Breast epithelium (tissue), 4 donors: Measurements from ENCODE around the gene PELI2. TPM values are rescaled to one million over a fixed set of nuclear protein-coding genes. Genes with fewer than 3 reads are reported as not detected.

Experiments used
- DNase-seq, 2 donors: peaks; one replicate each; pipeline ENCODE4 v3.0.0-alpha.2; 2019; ENCODE audit warnings: low spot score in 2 of 2
- H3K27ac ChIP-seq, 2 donors: fragments of 200-600 bp; sonication (generic) in 1 of 2; one replicate each; pipeline ENCODE4 v1.5.1; 2016 to 2019; ENCODE audit warnings: mild to moderate bottlenecking in 1 of 2
- H3K27me3 ChIP-seq, 2 donors: fragments of 200-600 bp; sonication (generic) in 1 of 2; one replicate each; pipeline versions ENCODE4 v1.5.1 to v1.6.0; 2017 to 2019; ENCODE audit warnings: control low read depth in 1 of 2, mild to moderate bottlenecking in 1 of 2
- H3K36me3 ChIP-seq: fragments of 200-600 bp; one replicate; pipeline ENCODE4 v1.5.1; 2019
- H3K4me1 ChIP-seq, 2 donors: fragments of 200-600 bp; sonication (generic); one replicate each; pipeline ENCODE4 v1.5.1; 2016 to 2019; ENCODE audit warnings: control low read depth in 1 of 2
- H3K4me3 ChIP-seq, 3 donors: fragments of 200-600 bp; sonication (generic); 1 replicate in 2 of 3; 2 replicates in 1 of 3; pipeline ENCODE4 v1.5.1; 2016 to 2019; ENCODE audit warnings: mild to moderate bottlenecking in 3 of 3, moderate library complexity in 2 of 3
- H3K9me3 ChIP-seq, 2 donors: fragments of 200-600 bp; sonication (generic) in 1 of 2; one replicate each; pipeline ENCODE4 v1.5.1; 2016 to 2019; ENCODE audit warnings: control low read depth in 1 of 2
- POLR2A ChIP-seq: fragments of 450-650 bp; IDR thresholded peaks from one replicate; pipeline ENCODE4 v1.6.1; 2016; ENCODE audit warnings: antibody characterized with exemption, mild to moderate bottlenecking, moderate library complexity
- POLR2AphosphoS5 ChIP-seq, 3 donors: sonication (generic); formaldehyde crosslinking; IDR thresholded peaks; one replicate each; pipeline ENCODE4 v1.6.1; 2017; ENCODE audit warnings: antibody characterized with exemption in 3 of 3
- intact Hi-C: fragments of 100-400 bp; cut with DNase I; formaldehyde crosslinking; loops from one replicate; pipeline ENCODE4 v1.15.1; 2023; ENCODE audit warnings: low total_unique reads
- total RNA-seq, 3 donors: library from RNA; depleted of rRNA; stranded (reverse); fragments of >200 nt; gene quantifications; one replicate each; pipeline ENCODE4 v1.1.0, GENCODE V29; 2016
- TF ChIP-seq, protein P1 (sequence below), 3 donors: fragments of 450-650 bp; IDR thresholded peaks; one replicate each; pipeline ENCODE4 v1.5.1; 2016 to 2017; ENCODE audit warnings: antibody characterized with exemption in 3 of 3, mild to moderate bottlenecking in 3 of 3, moderate library complexity in 3 of 3

PELI2 gene
- total RNA-seq, 3 donors from 2014 or later, result 11.5 to 24.1 (median 16.2) TPM

DNA sequence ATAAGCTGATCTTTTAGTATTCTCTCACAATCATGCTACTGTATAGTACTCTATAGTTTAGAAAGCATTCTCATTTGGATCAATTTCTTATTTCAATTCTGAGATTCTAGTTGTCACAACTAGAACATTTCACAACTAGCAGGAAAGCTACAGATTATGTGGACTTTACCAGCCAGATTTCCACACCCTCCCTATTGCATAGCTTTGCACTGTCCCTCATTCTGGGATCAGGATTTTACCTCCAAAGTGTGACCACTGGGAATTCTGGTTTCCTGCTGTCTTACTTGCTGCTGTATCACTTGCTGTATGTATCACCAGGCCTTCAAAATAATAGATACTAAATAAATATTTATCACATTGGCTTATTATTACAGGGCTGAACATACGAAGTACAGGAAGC lies 10.2 kb upstream of the PELI2 start:
- Histone ChIP-seq H3K4me1 (no peaks in the 10 kb centered on the region), H3K27ac (no peak overlapping the region), H3K4me3 (no peak overlapping the region), H3K36me3 (no peaks in the 10 kb centered on the region), H3K27me3 (no peaks in the 10 kb centered on the region), H3K9me3 (no peaks in the 10 kb centered on the region)
- TF ChIP-seq POLR2AphosphoS5 (IDR thresholded peaks at IDR 0.05), result no peak
- TF ChIP-seq POLR2A, result no peak
- TF ChIP-seq, protein P1, sequence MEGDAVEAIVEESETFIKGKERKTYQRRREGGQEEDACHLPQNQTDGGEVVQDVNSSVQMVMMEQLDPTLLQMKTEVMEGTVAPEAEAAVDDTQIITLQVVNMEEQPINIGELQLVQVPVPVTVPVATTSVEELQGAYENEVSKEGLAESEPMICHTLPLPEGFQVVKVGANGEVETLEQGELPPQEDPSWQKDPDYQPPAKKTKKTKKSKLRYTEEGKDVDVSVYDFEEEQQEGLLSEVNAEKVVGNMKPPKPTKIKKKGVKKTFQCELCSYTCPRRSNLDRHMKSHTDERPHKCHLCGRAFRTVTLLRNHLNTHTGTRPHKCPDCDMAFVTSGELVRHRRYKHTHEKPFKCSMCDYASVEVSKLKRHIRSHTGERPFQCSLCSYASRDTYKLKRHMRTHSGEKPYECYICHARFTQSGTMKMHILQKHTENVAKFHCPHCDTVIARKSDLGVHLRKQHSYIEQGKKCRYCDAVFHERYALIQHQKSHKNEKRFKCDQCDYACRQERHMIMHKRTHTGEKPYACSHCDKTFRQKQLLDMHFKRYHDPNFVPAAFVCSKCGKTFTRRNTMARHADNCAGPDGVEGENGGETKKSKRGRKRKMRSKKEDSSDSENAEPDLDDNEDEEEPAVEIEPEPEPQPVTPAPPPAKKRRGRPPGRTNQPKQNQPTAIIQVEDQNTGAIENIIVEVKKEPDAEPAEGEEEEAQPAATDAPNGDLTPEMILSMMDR (IDR thresholded peaks at IDR 0.05), result no peak
- intact Hi-C loops, result no loop called here
- DNase-seq, result no peak

DNA sequence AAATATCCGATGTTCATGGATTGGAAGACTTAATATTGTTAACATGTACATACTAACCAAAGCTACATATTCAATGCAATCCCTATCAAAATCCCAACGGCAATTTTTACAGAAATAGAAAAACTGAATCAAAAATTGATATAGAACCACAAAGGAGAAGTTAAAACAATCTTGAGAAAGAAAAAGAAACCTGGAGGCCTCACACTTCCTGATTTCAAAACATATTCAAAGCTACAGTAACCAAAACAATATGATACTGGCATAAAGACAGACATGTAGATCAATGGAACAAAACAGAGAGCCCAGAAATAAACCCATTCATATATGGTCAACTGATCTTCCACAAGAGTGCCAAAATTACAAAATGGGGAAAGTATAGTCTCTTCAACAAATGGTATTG lies 5.4 kb upstream of the PELI2 start:
- Histone ChIP-seq H3K9me3 (no peaks in the 10 kb centered on the region), H3K4me3 (no peak overlapping the region), H3K27ac (no peak overlapping the region), H3K27me3 (no peaks in the 10 kb centered on the region), H3K36me3 (no peaks in the 10 kb centered on the region), H3K4me1 (no peaks in the 10 kb centered on the region)
- intact Hi-C loops, result no loop called here
- TF ChIP-seq POLR2A (no peak), POLR2AphosphoS5 (IDR thresholded peaks at IDR 0.05) (no peak)
- TF ChIP-seq, protein P1 (IDR thresholded peaks at IDR 0.05), result no peak
- DNase-seq, result no peak

DNA sequence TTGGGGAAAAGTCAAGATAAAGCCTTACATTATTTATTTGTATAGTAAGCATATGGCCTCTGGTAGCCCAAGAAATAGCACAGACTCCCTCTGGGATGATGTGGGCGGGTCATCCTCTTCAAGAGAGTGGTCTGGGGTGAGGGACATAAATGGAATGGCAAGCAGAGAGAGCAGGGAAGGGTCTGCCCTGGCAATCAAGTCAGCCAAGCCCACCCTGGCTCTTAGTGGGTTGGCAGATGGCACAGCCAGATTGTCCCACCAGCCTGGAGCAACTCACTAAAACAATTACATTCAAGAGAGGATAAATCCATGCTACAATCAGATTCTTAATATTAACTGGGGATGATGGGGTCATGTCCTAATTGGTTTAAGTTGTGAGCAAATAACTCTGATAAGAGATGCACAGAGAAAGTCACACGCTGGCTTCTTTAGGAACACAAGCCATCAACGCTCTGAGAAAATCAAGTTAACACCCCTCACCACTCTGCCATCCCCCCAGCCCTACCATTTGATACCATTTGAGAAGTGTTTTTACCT lies 2.8 kb upstream of the PELI2 start:
- intact Hi-C loops, result no loop called here
- Histone ChIP-seq H3K9me3 (no peaks in the 10 kb centered on the region), H3K4me3 (no peak overlapping the region), H3K36me3 (no peaks in the 10 kb centered on the region), H3K4me1 (no peaks in the 10 kb centered on the region), H3K27me3 (no peaks in the 10 kb centered on the region), H3K27ac (no peak overlapping the region)
- DNase-seq, result no peak
- TF ChIP-seq, protein P1 (IDR thresholded peaks at IDR 0.05), result no peak
- TF ChIP-seq POLR2A (no peak), POLR2AphosphoS5 (IDR thresholded peaks at IDR 0.05) (no peak)

DNA sequence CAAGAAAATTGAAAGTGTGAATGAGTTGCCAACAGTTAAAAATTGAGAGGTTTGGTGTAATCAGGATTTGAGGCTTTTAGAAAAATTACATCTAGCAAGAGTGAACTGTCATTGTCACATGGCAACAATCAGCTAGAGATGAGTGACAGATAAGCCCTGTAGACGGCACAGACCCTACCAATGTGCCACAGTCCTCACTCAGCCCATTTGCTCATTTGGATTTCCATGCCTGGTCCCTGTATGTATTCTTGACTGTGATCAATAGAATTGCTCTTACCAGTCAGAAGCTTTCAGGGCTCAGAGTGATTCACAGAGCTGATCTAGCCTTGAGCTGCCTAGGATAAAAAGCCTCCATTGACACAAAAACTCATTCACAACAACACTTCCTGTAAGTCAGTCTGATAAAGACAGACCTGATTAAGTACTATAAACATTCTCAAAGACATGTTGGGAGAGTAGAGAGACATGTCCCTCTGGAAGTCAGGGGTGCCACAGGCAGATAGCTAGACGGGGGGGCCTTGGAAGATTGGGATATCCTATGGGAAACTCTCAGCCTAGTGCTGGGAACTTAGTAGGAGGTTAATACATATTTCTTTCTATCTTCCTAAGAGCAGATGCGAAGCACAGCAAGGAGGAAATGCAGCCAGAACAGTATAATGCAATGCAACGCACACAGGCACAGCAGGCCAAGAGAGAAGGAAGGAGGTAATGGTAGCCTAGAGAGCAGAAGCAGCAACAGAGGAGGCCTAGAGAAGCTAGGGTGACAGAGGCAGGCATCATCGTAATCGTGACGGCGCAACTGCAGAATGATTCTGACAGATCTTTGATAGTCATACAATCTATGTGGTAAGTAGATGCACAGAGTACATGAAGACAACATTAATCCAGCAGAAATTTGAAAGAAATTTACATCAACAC lies 2.0 kb upstream of the PELI2 start:
- no peaks in the 10 kb centered on the region for H3K27me3 ChIP-seq
- H3K9me3 ChIP-seq, result no peaks in the 10 kb centered on the region
- TF ChIP-seq POLR2A (no peak), POLR2AphosphoS5 (IDR thresholded peaks at IDR 0.05) (no peak)
- TF ChIP-seq, protein P1 (IDR thresholded peaks at IDR 0.05), result no peak
- intact Hi-C loops, result no loop called here
- no peak overlapping the region for H3K4me3 ChIP-seq
- no peaks in the 10 kb centered on the region for H3K36me3 ChIP-seq
- H3K27ac ChIP-seq, result peak overlapping the region; percentile 4 to 12
- no peak for DNase-seq
- H3K4me1 ChIP-seq, result no peaks in the 10 kb centered on the region

DNA sequence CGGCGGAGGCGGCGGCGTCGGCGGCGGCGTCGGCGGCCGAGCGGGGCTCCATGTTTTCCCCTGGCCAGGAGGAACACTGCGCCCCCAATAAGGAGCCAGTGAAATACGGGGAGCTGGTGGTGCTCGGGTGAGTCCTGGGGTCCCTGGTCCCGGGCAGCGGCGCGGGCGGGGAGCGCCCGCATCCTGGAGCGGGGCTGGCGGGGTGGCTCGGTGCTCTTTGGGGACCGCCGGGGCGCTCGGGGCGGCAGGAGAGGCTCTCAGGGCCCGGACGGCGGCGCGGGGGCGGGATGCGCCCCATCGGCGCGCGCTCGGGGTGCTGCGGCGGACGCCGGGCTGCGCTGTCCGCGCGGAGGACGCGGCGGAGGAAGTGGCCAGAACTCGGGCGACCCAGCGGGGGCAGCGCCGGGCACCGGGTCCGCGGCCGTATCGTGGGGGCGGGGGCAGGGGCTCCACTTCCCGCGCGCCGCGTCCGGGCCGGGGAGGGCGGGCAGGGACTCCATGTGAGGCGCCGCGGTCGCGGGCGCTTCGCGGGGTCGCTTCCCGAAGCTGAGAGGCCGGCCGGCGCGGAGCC lies 485 bp downstream of the PELI2 start:
- no peak for TF ChIP-seq POLR2AphosphoS5 (IDR thresholded peaks at IDR 0.05)
- TF ChIP-seq, protein P1 (IDR thresholded peaks at IDR 0.05), result peak in 1 of 3 donors; percentile 1
- no peaks in the 10 kb centered on the region for H3K9me3 ChIP-seq
- intact Hi-C loops, result no loop called here
- no peaks in the 10 kb centered on the region for H3K36me3 ChIP-seq
- DNase-seq, result no peak
- H3K27me3 ChIP-seq, result no peaks in the 10 kb centered on the region
- H3K27ac ChIP-seq, result peak overlapping the region; percentile 95 to 96
- H3K4me1 ChIP-seq, result no peaks in the 10 kb centered on the region
- H3K4me3 ChIP-seq, result peak overlapping the region; percentile 81 to 86 (median 83)
